ENCODE measurements around the gene ZNF837. TPM values are rescaled to one million over a fixed set of nuclear protein-coding genes. Genes with fewer than 3 reads are reported as not detected.

Gene ZNF837
- total RNA-seq: 1.6 TPM
- long read RNA-seq, partial matches to known transcripts: 0 of 6 reads
- long read RNA-seq, other reads (novel, unspliced or antisense): 0 of 6 reads

DNA sequence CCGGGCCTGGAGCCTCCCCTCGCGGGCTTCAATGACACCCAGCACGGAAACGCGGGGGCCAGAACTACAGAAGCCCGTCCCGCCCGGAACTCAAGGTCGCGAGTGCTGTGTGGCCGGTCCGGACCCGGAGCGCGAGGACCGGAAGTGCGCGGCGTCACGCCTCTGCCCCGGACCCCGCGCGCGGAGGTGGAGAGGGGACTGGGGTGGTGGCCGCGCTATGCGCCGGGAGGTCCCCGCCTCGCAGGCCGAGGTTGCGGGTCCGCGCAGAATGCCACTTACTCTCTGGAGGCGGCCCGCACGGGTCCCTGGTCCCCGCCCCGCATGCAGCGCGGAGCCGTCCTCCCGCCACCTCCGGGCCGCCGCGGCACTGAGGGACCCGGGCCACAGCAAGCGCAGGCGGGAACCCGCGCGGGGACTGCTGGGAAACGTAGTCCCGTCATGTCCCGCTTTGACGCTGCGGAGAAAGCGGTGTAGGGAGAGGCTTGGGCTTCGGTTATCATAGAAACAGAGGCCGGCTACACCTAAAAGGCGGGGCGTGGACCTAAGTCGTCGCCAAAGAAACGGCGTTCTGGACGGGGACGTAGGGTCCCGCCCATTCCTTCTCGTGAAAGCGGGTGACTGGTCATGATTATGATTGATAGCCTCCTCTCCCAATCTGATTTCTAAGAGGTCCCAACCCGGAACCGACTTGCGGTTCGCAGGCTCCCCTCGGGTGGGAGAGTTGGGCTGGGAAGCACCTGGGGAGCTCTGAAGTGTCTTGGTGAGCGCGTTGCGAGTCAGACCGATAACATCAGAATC, at the start of gene ZNF837:
TSS of gene ZNF837 (minus strand) at position 369 of the 798 bp plus-strand sequence. CDS start 11,698 bp downstream, outside the sequence.
- Histone ChIP-seq H3K27me3 (no peaks in the 10 kb centered on the region), H3K4me1 (peaks cover 21% of the 10 kb centered on the region), H3K4me3 (peak within 1 kb of the TSS; percentile 67), H3K27ac (peak within 1 kb of the TSS; percentile 92), H3K36me3 (no peaks in the 10 kb centered on the region), H3K9me3 (no peaks in the 10 kb centered on the region)
- TF ChIP-seq, protein P1, sequence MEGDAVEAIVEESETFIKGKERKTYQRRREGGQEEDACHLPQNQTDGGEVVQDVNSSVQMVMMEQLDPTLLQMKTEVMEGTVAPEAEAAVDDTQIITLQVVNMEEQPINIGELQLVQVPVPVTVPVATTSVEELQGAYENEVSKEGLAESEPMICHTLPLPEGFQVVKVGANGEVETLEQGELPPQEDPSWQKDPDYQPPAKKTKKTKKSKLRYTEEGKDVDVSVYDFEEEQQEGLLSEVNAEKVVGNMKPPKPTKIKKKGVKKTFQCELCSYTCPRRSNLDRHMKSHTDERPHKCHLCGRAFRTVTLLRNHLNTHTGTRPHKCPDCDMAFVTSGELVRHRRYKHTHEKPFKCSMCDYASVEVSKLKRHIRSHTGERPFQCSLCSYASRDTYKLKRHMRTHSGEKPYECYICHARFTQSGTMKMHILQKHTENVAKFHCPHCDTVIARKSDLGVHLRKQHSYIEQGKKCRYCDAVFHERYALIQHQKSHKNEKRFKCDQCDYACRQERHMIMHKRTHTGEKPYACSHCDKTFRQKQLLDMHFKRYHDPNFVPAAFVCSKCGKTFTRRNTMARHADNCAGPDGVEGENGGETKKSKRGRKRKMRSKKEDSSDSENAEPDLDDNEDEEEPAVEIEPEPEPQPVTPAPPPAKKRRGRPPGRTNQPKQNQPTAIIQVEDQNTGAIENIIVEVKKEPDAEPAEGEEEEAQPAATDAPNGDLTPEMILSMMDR (IDR thresholded peaks at IDR 0.05): no peak
- intact Hi-C loops (cut with DNase I): no loop called here
- peak; percentile 99 for DNase-seq
- ATAC-seq: peak; percentile 95

DNA sequence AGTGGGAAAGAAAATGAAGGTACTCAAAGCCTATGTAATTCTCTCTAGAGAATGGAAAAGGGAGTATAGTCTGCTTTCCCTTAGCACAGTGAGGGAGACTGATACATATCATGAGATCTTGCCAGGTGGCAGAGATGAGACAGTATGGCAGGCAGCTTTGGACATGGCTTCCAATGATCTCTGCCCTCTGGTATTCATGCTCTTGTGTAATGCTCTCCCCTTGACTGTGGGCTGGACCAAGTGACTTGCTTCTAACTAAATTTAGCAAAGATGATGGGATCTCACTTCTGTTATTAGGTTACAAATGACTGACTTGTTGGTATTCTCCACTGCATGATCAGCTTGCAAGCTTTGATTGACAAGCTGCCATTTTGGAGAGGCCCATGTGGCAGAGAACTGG, 48.9 kb upstream of the ZNF837 start:
- Histone ChIP-seq H3K27me3 (no peaks in the 10 kb centered on the region), H3K9me3 (peaks cover 58% of the 10 kb centered on the region), H3K4me1 (no peaks in the 10 kb centered on the region), H3K4me3 (no peak overlapping the region), H3K27ac (no peak overlapping the region), H3K36me3 (peaks cover 12% of the 10 kb centered on the region)
- TF ChIP-seq, protein P1 (IDR thresholded peaks at IDR 0.05): no peak
- intact Hi-C loops (cut with DNase I): no loop called here
- ATAC-seq (no peak), DNase-seq (no peak)

DNA sequence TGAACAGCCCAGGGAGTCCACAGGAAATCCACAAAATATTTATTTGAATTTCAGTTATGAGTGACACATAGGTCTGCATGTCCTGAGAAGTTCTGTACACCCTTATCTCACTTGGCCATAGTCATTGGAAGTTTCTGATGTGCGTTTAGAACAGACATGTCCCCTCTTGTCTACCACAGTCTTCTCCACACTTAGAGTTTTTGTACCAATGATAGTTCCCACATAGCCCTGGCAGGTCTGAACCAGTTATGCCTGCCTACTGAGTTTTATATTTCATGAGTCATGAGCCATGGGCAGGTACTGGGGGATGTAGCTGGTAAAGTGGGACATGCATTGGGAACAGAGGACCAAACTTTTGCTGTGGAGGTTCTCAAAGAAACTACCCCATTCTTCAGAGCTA, 47.8 kb upstream of the ZNF837 start:
- Histone ChIP-seq H3K27me3 (no peaks in the 10 kb centered on the region), H3K27ac (no peak overlapping the region), H3K4me1 (no peaks in the 10 kb centered on the region), H3K4me3 (no peak overlapping the region), H3K36me3 (peaks cover under 1% of the 10 kb centered on the region), H3K9me3 (peaks cover 46% of the 10 kb centered on the region)
- DNase-seq (no peak), ATAC-seq (no peak)
- intact Hi-C loops (cut with DNase I): no loop called here
- TF ChIP-seq, protein P1 (IDR thresholded peaks at IDR 0.05): no peak

DNA sequence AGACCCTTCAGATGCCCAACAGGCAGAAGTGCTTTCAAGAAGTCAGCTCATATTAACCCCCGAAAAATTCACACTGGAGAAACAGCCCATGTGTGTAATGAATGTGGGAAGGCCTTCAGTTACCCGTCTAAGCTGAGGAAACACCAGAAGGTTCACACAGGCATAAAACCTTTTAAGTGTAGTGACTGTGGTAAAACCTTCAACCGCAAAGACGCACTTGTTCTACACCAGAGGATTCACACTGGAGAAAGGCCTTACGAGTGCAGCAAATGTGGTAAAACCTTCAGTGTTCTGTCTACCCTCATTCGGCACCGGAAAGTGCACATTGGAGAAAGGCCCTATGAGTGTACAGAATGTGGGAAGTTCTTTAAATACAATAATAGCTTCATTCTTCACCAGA, 36.2 kb upstream of the ZNF837 start:
- Histone ChIP-seq H3K4me3 (no peak overlapping the region), H3K27ac (no peak overlapping the region), H3K27me3 (no peaks in the 10 kb centered on the region), H3K9me3 (no peaks in the 10 kb centered on the region), H3K36me3 (peaks cover 36% of the 10 kb centered on the region), H3K4me1 (no peaks in the 10 kb centered on the region)
- intact Hi-C loops (cut with DNase I): no loop called here
- ATAC-seq: no peak
- DNase-seq: no peak
- TF ChIP-seq, protein P1 (IDR thresholded peaks at IDR 0.05): no peak

DNA sequence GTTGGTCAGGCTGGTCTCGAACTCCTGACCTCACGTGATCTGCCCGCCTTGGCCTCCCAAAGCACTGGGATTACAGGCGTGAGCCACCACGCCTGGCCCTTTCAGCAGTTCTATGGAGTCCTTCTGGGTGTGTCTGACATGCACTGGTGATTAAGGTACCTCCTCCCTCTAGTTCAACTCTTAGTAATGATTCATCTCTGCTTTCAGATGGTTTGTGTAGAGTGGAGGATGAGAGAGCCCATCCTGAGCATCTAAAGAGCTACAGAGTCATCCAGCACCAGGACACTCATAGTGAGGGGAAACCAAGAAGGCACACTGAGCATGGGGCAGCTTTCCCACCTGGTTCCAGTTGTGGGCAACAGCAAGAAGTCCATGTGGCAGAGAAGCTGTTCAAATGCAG, 35.8 kb upstream of the ZNF837 start:
- no peaks in the 10 kb centered on the region for H3K9me3 ChIP-seq
- no peaks in the 10 kb centered on the region for H3K4me1 ChIP-seq
- no peak overlapping the region for H3K27ac ChIP-seq
- DNase-seq (no peak), ATAC-seq (no peak)
- intact Hi-C loops (cut with DNase I): no loop called here
- H3K4me3 ChIP-seq: no peak overlapping the region
- no peaks in the 10 kb centered on the region for H3K27me3 ChIP-seq
- peaks cover 36% of the 10 kb centered on the region for H3K36me3 ChIP-seq
- TF ChIP-seq, protein P1 (IDR thresholded peaks at IDR 0.05): no peak

Measured in upper lobe of right lung (tissue), 1 donor.